CD4-positive, alpha-beta T cell treated with Interleukin-2 at 100 ng/mL for 4 hours (primary cell): Measurements from ENCODE around the gene BAMBI.

Experiments used
- DNase-seq: peaks from one replicate; pipeline ENCODE4 v3.0.0-alpha.2; 2020; ENCODE audit warnings: low spot score

The BAMBI gene

DNA sequence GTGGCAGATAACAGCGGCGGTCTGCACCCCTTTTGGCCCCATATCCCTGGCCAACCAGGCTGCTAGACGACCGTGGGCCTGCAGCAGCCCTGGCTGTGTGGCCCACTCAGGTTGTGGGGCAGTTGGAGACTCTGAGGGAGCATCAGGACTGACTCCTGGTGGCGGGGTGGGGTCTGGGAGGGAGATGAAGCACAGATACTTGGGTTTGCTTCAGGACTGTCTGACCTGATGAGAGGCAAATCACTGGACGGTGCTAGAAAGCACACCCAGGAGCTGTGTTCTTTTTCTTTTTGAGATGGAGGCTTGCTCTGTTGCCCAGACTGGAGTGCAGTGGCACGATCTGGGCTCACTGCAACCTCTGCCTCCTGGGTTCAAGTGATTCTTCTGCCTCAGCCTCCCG, 28.2 kb downstream of the BAMBI start:
- no peak for DNase-seq

GRCh38 chr10:28709001-28709710, 31.8 kb downstream of the BAMBI start:
- no peak for DNase-seq

- no peak for DNase-seq
These were observed 33.0 kb downstream of the BAMBI start for GRCh38 chr10:28710202-28710886.

DNA sequence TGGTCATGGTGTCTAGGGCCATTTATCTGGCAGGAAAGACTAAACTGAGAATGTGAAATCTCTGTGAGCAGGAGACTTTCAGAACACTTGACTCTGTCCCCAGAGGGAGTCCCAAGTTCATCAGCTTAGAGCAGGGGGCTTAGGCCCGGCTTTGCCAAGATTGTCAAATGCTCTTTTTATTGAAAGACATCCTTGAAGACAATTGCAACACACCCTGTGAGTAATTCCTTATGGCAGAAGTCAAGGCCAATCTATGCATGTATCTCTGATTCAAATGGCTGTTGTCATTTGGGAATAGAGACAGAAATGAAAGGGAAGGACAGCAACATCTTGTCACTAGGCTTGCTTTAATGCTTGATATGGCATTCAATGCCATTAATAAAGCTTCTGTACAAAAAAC, 33.7 kb downstream of the BAMBI start:
- DNase-seq, result no peak

DNA sequence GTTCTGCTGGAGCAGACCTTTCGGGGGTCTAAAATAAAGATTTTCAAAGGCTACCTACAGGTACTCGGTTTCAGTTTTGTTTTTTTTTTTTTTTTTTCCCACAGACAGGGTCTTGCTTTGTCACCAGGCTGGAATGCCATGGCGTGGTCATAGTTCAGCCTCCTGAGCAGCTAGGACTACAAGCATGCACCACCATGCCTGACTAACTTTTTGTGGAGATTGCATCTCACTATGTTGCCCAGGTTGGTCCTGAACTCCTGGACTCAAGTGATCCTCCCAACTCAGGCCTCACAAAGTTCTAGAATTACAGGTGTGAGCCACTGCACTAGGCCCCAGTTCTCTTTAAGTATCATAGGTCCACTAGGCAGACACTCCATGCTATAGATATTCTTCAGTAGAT, 34.5 kb downstream of the BAMBI start:
- DNase-seq, result no peak

DNA sequence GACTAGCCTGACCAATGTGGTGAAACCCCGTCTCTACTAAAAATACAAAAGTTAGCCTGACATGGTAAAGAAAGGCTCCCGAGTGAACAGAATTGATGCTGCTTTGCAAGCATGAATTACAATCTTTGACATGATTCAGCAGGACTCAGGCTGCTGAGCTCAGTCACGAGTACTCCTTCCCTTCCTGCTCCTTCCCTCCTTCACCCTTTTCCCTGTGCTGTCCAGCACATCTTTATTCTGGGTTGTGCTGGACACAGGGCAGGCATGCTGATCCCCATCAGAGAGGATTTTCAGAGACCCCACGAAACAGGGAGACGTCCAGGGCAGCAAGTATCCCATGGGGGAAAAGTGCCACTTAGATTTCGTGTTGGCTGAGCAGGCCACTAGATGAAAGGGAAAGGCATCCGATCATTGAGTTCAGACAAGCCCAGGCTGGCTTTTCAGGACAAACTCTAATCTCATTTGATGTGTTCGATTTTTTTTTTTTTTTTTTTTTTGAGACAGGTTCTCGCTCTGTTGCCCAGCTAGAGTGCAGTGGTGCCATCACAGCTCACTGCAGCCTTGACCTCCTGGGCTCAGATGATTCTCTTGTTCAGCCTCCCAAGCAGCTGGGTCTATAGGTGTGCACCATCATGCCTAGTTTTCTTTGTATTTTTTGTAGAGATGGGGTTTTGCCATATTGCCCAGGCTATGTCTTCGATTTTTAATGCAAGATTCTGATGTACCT, 36.5 kb downstream of the BAMBI start:
- DNase-seq, result no peak

DNA sequence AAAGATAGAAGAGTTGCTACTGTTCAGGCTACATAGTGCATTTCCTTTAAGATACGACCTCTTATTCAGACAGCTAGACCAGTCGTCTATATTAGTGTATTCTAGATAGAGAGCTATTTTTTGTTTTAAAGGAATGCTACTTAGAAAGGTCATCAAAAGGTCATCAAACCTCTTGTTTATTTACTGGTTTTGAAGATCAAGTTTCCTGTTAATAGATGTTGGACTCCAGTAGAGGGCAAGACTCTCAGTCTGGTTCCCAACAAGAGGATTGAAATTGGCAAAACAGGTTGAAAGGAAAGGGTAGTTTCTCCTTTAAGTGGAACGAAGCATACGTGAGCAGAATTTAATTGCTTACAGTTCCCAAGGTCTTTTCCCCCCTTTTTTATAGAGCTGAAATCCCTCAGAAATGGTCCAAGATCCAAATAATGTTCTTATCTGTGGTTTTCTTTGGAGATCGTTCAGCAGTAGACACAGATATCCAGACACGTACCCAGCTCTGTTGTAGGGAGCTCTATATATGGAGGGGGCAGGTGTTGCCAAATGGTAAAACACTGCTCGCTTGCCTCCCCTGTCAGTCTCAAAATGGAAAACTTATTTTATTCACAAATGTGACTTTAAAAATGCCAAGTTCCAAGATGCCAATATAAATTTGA, 37.2 kb downstream of the BAMBI start:
- no peak for DNase-seq

DNA sequence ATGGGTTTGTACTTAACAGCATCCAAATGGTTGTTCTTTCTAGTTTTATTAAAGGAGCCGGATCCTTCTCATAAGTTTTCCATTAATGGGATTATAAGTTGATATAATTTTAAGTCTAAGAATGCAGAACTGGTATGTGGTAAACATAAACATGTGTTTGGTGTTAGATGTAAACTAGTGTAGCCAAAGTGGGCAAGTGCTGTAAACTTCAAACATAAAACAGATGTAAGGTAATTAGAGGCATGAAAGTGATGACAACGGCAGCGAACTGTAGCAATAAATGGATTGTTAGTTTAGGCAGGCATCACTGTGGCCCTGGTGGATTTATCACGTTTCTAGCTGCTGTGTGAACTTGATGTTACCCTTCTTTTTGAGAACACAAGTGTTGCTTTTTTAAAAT, 37.9 kb downstream of the BAMBI start:
- DNase-seq, result no peak

DNA sequence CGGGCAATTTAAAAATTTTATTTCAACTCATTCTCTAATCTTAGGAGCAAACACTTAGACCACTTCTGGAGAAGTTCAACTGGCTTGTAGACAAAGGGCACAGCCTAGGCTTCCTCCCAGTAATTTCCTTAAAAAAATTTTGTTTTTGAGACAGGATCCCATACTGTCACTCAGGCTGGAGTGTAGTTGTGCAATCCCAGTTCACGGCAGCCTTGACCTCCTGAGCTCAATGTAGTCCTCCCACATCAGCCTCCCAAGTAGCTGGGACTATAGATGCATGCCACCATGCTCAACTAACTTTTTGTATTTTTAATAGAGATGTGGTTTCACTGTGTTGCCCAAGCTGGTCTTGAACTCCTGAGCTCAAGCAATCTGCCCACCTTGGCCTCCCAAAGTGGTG, 38.4 kb downstream of the BAMBI start:
- DNase-seq, result no peak

DNA sequence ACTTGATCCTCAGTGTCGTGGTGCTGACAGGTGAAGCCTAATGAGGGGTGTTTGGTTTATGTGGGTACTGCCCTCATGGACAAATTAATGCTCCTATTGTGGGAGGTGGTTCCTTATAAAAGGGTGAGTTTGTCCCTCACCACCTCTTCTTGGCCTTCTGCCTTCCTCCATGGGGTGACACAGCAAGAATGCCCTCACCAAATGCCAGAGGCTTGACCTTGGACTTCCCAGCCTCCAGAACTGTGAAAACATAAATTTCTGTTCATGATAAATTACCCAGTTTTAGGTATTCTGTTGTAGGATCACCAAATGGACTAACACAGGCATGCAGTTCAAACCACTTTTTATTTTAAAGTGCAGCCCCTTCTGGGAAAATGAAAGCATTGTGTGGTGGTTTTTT, 39.4 kb downstream of the BAMBI start:
- no peak for DNase-seq

DNA sequence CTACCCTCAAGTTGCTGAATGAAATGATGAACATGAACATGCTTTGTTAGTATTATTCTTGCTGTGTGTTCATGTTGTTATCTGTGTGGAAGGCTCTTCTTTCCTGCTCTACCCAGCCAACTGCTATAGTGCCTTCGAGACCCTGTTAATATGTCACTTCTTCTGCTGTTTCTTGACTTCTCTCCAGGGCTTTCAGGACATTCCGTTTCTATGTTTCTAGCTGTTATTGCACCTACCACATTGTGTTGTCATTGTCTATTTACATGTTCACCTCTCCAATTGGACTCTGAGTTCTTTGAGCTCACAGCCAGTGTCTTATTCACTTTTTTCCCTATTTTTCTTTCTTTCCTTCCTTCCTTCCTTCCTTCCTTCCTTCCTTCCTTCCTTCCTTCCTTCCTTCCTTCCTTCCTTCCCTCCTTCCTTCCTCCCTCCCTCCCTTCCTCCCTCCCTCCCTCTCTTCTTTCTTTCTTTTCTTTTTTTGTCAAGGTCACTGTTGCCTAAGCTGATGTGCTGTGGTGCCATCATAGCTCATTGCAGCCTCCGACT, 40.4 kb downstream of the BAMBI start:
- DNase-seq, result no peak

DNA sequence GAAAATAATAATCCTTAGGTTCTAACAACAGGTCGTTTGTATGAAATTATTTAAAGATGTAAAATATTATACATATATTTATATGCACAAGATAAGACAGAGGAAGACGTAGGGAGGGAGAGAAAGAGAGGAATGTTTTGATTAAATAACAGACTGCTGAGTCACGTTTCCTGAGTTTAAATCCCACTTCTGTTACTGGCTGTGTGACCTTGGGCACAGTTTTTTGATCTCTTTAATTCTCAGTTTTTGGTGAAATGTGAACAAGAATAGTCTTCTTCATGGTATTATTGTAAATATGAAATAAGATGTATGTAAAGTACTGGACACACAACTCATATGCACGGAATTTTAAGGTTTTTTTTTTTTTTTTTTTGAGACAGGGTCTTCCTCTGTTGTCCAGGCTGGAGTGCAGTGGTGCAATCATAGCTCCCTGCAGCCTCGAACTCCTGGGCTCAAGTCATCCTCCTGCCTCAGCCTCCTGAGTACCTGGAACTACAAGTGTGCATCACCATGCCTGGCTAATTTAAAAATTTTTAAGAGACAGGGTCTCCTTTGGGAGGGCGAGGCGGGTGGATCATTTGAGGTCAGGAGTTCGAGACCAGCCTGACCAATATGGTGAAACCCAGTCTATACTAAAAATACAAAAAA, 42.6 kb downstream of the BAMBI start:
- no peak for DNase-seq

- DNase-seq, result no peak
These were observed 44.1 kb downstream of the BAMBI start for GRCh38 chr10:28721318-28721951.

- no peak for DNase-seq
These were observed 44.9 kb downstream of the BAMBI start for GRCh38 chr10:28722065-28722803.

GRCh38 chr10:28728366-28728765, 51.0 kb downstream of the BAMBI start:
- no peak for DNase-seq

GRCh38 chr10:28730031-28730778, 52.9 kb downstream of the BAMBI start:
- no peak for DNase-seq

DNA sequence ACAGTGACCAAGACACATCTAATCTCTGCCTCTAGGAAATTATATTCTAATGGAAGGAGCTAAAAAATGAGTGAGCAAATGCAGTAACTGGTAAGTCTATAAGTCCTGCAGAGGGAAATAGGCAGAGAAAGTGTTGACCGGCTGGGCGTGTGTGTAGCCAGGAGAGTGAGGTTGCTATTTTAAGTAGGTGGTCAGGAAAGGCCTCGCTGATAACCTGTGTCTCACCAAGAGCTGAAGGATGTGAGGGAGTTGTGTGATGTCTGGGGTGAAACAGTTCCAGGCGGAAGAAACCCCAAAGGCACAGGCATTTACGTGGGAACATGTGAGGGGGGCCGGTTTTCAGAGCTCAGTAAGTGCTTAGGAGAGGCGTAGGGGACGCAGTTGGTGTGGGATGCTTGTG, 54.8 kb downstream of the BAMBI start:
- no peak for DNase-seq
